ENCODE data around the gene UGT1A4. TPM values are rescaled to one million over a fixed set of nuclear protein-coding genes. Genes with fewer than 3 reads are reported as not detected.

The UGT1A4 gene
- total and polyA plus RNA-seq, 9 of the 15 experiments (the other 6 are each of a cell fraction or from before 2014, with no cell fraction given): not detected

DNA sequence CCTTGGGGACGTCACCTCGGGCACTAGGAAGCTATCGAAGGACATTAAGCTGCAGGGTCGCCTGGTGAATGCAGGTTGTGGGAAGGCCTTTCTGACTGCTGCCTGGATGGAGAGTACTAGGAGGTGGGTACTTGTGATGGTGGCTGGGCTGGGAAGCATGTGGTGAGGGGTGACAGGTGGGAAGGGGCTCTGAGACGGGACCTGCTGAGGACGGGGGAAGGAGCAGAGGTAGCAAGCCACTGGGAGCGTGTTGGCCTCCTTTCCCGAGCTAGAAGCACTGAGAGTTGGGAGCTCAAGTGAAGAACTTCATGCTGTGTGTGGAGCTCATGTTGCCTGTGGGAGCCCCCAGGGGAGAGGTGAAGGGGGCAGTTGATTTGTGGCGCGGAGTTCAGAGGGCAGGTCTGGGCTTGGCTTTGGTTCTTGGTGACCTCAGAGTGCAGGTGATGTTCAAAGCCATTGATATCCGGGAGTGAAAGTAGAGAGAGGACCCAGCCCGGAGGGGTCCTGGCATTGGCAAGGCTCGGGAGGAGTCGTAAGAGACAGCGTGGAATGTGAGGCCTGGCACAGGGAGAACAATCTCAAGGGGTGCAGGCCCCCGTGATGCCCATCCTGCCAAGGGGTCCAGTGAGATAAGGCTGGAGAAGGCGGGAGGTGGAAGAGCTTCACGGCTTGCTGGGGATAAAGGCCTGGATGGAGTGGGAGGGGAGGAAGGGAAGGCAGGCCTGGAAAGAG lies 72.8 kb downstream of the UGT1A4 start:
- no peak overlapping the region for H3K4me3 ChIP-seq
- H3K9ac ChIP-seq (ENCODE audit: insufficient read depth in 1 of 2, low read depth in 2 of 2, low read length in 2 of 2): no peak overlapping the region
- no peaks in the 10 kb centered on the region for H3K36me3 ChIP-seq (ENCODE audit: control insufficient read depth, insufficient read depth, low read length)
- H2AFZ ChIP-seq (ENCODE audit: low read depth, low read length): no peak overlapping the region
- intact Hi-C loops (cut with micrococcal nuclease): no loop called here
- no peak for FAIRE-seq
- 5% methylated on average over 14 of the region's 18 CpGs for WGBS (ENCODE audit: insufficient coverage, low coverage, missing lambda C conversion rate)
- no peaks in the 10 kb centered on the region; a peak in 1 of 5 replicates for H3K4me1 ChIP-seq (replicated peaks in 1 of 2; ENCODE audit: control insufficient read depth in 2 of 2, insufficient read depth in 2 of 2, low read length in 2 of 2)
- H3K9me3 ChIP-seq (replicated peaks; ENCODE audit: control insufficient read depth, insufficient read depth, low read depth, low read length): no peaks in the 10 kb centered on the region
- no peak for TF ChIP-seq WHSC1 (IDR thresholded peaks at IDR 0.05; ENCODE audit: low read length)
- DNase-seq (ENCODE audit: extremely low read depth in 1 of 4, low spot score in 3 of 4): no peak
- in situ Hi-C loops (cut with MboI): no loop called here
- POLR2A ChIA-PET: interaction anchor here (0.6 to 1.1 kb wide), 2 partner anchors 30 to 42 kb away, joined by 4 read pairs; no protein-coding TSS in a partner anchor
- no peaks in the 10 kb centered on the region for H3K9me1 ChIP-seq (ENCODE audit: control insufficient read depth, insufficient read depth, low read length)
- H3K27ac ChIP-seq (ENCODE audit: extremely low read depth, low read depth, low read length): no peak overlapping the region
- no peaks in the 10 kb centered on the region for H4K20me1 ChIP-seq (replicated peaks; ENCODE audit: control insufficient read depth, insufficient read depth, low read length)
- no peak overlapping the region for H3K4me2 ChIP-seq (ENCODE audit: insufficient read depth, low read length)
- ATAC-seq: no peak
- H3K27me3 ChIP-seq (ENCODE audit: control insufficient read depth in 2 of 2, insufficient read depth in 2 of 2, low read length in 2 of 2): peaks cover 0 to 44% of the 10 kb centered on the region in 2 experiments; a peak in 2 of 5 replicates
- no TSS peak for BruUV-seq (replicated peaks)
- no peaks in the 10 kb centered on the region for H3K79me2 ChIP-seq (ENCODE audit: control insufficient read depth, insufficient read depth, low read length)
- CTCF ChIA-PET (ENCODE audit: low intra/inter-chr PET ratio): no interaction called here

DNA sequence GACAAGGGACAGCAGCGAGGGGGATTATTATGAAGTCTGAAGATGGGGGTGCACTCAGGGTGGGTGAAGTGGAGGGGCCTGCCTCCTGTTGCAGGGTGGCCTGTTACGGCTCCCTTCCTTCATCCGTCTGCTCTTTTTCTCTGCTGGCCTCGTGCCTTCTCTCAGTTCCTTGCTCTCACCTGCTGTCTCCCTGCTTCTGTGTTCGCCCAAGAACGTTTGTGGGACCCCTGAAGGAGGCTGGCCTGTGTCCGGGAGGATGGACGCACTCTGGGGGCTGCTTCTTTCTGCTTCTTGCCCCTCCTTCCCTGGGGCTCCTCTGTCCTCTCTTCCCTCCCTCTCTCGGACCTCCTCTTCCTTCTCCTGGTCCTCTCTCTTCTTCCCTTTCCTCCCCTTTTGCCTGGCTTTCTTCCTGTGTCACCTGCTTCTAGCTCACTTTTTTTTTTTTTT lies 73.4 kb downstream of the UGT1A4 start:
- in situ Hi-C loops (cut with MboI) (no loop called here), intact Hi-C loops (cut with micrococcal nuclease) (no loop called here)
- no peaks in the 10 kb centered on the region for H4K20me1 ChIP-seq (replicated peaks; ENCODE audit: control insufficient read depth, insufficient read depth, low read length)
- H3K27me3 ChIP-seq (ENCODE audit: control insufficient read depth in 2 of 2, insufficient read depth in 2 of 2, low read length in 2 of 2): peaks cover 0 to 44% of the 10 kb centered on the region in 2 experiments; a peak in 2 of 5 replicates
- H3K4me1 ChIP-seq (replicated peaks in 1 of 2; ENCODE audit: control insufficient read depth in 2 of 2, insufficient read depth in 2 of 2, low read length in 2 of 2): no peaks in the 10 kb centered on the region; a peak in 1 of 5 replicates
- WGBS (ENCODE audit: insufficient coverage, low coverage, missing lambda C conversion rate): 0% methylated on average over 2 of the region's 9 CpGs
- H3K36me3 ChIP-seq (ENCODE audit: control insufficient read depth, insufficient read depth, low read length): no peaks in the 10 kb centered on the region
- DNase-seq (ENCODE audit: extremely low read depth in 1 of 4, low spot score in 3 of 4) (no peak), FAIRE-seq (no peak), ATAC-seq (no peak)
- H3K4me3 ChIP-seq: no peak overlapping the region
- H3K79me2 ChIP-seq (ENCODE audit: control insufficient read depth, insufficient read depth, low read length): no peaks in the 10 kb centered on the region
- CTCF ChIA-PET (ENCODE audit: low intra/inter-chr PET ratio): no interaction called here
- H2AFZ ChIP-seq (ENCODE audit: low read depth, low read length): no peak overlapping the region
- POLR2A ChIA-PET: interaction anchor here (1.1 kb wide), 1 partner anchor 29 kb away, joined by 4 read pairs; no protein-coding TSS in a partner anchor
- H3K9me1 ChIP-seq (ENCODE audit: control insufficient read depth, insufficient read depth, low read length): no peaks in the 10 kb centered on the region
- H3K9ac ChIP-seq (ENCODE audit: insufficient read depth in 1 of 2, low read depth in 2 of 2, low read length in 2 of 2): no peak overlapping the region
- H3K4me2 ChIP-seq (ENCODE audit: insufficient read depth, low read length): no peak overlapping the region
- BruUV-seq (replicated peaks): no TSS peak
- H3K27ac ChIP-seq (ENCODE audit: extremely low read depth, low read depth, low read length): no peak overlapping the region
- no peaks in the 10 kb centered on the region for H3K9me3 ChIP-seq (replicated peaks; ENCODE audit: control insufficient read depth, insufficient read depth, low read depth, low read length)
- no peak for TF ChIP-seq TCFL5 (CRISPR knock-in tag; conservative IDR thresholded peaks at IDR 0.05)
- TF ChIP-seq, protein P1, sequence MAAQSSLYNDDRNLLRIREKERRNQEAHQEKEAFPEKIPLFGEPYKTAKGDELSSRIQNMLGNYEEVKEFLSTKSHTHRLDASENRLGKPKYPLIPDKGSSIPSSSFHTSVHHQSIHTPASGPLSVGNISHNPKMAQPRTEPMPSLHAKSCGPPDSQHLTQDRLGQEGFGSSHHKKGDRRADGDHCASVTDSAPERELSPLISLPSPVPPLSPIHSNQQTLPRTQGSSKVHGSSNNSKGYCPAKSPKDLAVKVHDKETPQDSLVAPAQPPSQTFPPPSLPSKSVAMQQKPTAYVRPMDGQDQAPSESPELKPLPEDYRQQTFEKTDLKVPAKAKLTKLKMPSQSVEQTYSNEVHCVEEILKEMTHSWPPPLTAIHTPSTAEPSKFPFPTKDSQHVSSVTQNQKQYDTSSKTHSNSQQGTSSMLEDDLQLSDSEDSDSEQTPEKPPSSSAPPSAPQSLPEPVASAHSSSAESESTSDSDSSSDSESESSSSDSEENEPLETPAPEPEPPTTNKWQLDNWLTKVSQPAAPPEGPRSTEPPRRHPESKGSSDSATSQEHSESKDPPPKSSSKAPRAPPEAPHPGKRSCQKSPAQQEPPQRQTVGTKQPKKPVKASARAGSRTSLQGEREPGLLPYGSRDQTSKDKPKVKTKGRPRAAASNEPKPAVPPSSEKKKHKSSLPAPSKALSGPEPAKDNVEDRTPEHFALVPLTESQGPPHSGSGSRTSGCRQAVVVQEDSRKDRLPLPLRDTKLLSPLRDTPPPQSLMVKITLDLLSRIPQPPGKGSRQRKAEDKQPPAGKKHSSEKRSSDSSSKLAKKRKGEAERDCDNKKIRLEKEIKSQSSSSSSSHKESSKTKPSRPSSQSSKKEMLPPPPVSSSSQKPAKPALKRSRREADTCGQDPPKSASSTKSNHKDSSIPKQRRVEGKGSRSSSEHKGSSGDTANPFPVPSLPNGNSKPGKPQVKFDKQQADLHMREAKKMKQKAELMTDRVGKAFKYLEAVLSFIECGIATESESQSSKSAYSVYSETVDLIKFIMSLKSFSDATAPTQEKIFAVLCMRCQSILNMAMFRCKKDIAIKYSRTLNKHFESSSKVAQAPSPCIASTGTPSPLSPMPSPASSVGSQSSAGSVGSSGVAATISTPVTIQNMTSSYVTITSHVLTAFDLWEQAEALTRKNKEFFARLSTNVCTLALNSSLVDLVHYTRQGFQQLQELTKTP (IDR thresholded peaks at IDR 0.05; ENCODE audit: low read depth in 1 of 2, partially characterized antibody in 2 of 2): no peak
- no peak for TF ChIP-seq HDAC8 (tag; IDR thresholded peaks at IDR 0.05)
- TF ChIP-seq CREBBP (IDR thresholded peaks at IDR 0.05; ENCODE audit: low read depth, low read length): no peak
- TF ChIP-seq CHD1 (IDR thresholded peaks at IDR 0.05; ENCODE audit: low read length): no peak
- TF ChIP-seq, protein P2, sequence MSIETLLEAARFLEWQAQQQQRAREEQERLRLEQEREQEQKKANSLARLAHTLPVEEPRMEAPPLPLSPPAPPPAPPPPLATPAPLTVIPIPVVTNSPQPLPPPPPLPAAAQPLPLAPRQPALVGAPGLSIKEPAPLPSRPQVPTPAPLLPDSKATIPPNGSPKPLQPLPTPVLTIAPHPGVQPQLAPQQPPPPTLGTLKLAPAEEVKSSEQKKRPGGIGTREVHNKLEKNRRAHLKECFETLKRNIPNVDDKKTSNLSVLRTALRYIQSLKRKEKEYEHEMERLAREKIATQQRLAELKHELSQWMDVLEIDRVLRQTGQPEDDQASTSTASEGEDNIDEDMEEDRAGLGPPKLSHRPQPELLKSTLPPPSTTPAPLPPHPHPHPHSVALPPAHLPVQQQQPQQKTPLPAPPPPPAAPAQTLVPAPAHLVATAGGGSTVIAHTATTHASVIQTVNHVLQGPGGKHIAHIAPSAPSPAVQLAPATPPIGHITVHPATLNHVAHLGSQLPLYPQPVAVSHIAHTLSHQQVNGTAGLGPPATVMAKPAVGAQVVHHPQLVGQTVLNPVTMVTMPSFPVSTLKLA (conservative IDR thresholded peaks at IDR 0.05): no peak

All from K562 (cell line).